Suprapubic skin (tissue), 4 donors: Measurements from ENCODE around the gene PRXL2B. TPM values are rescaled to one million over a fixed set of nuclear protein-coding genes. Genes with fewer than 3 reads are reported as not detected.

Experiments used
- DNase-seq, 2 donors: peaks; one replicate each; pipeline ENCODE4 v3.0.0-alpha.2; 2019; ENCODE audit warnings: low spot score in 2 of 2
- H3K27ac ChIP-seq: fragments of 200-600 bp; sonication (generic); one replicate; pipeline ENCODE4 v1.5.1; 2019
- H3K27me3 ChIP-seq: fragments of 200-600 bp; sonication (generic); one replicate; pipeline ENCODE4 v1.5.1; 2019
- H3K36me3 ChIP-seq: fragments of 200-600 bp; sonication (generic); one replicate; pipeline ENCODE4 v1.5.1; 2019
- H3K4me1 ChIP-seq: fragments of 200-600 bp; sonication (generic); one replicate; pipeline ENCODE4 v1.5.1; 2019
- H3K4me3 ChIP-seq: fragments of 200-600 bp; sonication (generic); one replicate; pipeline ENCODE4 v1.5.1; 2019; ENCODE audit warnings: mild to moderate bottlenecking
- H3K9me3 ChIP-seq: fragments of 200-600 bp; sonication (generic); one replicate; pipeline ENCODE4 v1.5.1; 2019
- CTCF ChIP-seq, 2 donors: fragments of 200-600 bp in 1 of 2; fragments of 450-650 bp in 1 of 2; sonication (generic) in 1 of 2; IDR thresholded peaks; one replicate each; pipeline ENCODE4 v1.5.1; 2016 to 2019; ENCODE audit warnings: antibody characterized with exemption in 2 of 2, mild to moderate bottlenecking in 1 of 2, moderate library complexity in 1 of 2
- EP300 ChIP-seq: sonication (generic); formaldehyde crosslinking; IDR thresholded peaks from one replicate; pipeline ENCODE4 v1.6.1; 2017; ENCODE audit warnings: antibody characterized with exemption
- POLR2A ChIP-seq, 2 donors: fragments of 450-650 bp; IDR thresholded peaks; one replicate each; pipeline ENCODE4 v1.6.1; 2017; ENCODE audit warnings: antibody characterized with exemption in 2 of 2, mild to moderate bottlenecking in 2 of 2, moderate library complexity in 2 of 2
- POLR2AphosphoS5 ChIP-seq, 3 donors: sonication (generic); formaldehyde crosslinking; IDR thresholded peaks; one replicate each; pipeline ENCODE4 v1.6.1; 2017; ENCODE audit warnings: antibody characterized with exemption in 3 of 3
- WGBS: methylation state at CpG from one replicate; pipeline ENCODE4 v1.1.5; 2018; 5-methylcytosine and 5-hydroxymethylcytosine counted together
- total RNA-seq, 4 donors: library from RNA; depleted of rRNA; stranded (reverse); fragments of >200 nt; gene quantifications; one replicate each; pipeline ENCODE4 v1.1.0, GENCODE V29; 2016

Gene PRXL2B
- total RNA-seq, 4 donors from 2014 or later, result 9.7 to 16.3 (median 10.7) TPM

- Histone ChIP-seq H3K4me3 (no peak overlapping the region), H3K27ac (no peak overlapping the region), H3K4me1 (peaks cover 6% of the 10 kb centered on the region), H3K36me3 (no peaks in the 10 kb centered on the region), H3K27me3 (peaks cover 59% of the 10 kb centered on the region), H3K9me3 (no peaks in the 10 kb centered on the region)
- no peak for TF ChIP-seq POLR2AphosphoS5 (IDR thresholded peaks at IDR 0.05)
- WGBS, result no CpG with 5 or more reads among the region's 8 CpGs
- no peak for DNase-seq
These were observed 47.4 kb downstream of the PRXL2B start for GRCh38 chr1:2633936-2634491.

- DNase-seq, result no peak
- Histone ChIP-seq H3K27ac (no peak overlapping the region), H3K27me3 (peaks cover 50% of the 10 kb centered on the region), H3K36me3 (no peaks in the 10 kb centered on the region), H3K4me1 (peaks cover 3% of the 10 kb centered on the region), H3K4me3 (no peak overlapping the region), H3K9me3 (no peaks in the 10 kb centered on the region)
- WGBS, result no CpG with 5 or more reads among the region's 10 CpGs
- TF ChIP-seq CTCF (IDR thresholded peaks at IDR 0.05) (no peak), POLR2A (IDR thresholded peaks at IDR 0.05) (no peak), EP300 (no peak), POLR2AphosphoS5 (IDR thresholded peaks at IDR 0.05) (no peak)
These were observed 48.9 kb downstream of the PRXL2B start for GRCh38 chr1:2635361-2636010.

- peak in 1 of 2 donors; percentile 61 for DNase-seq
- no peaks in the 10 kb centered on the region for H3K36me3 ChIP-seq
- H3K4me1 ChIP-seq, result peaks cover 10% of the 10 kb centered on the region
- H3K4me3 ChIP-seq, result no peak overlapping the region
- H3K9me3 ChIP-seq, result no peaks in the 10 kb centered on the region
- peaks cover 42% of the 10 kb centered on the region for H3K27me3 ChIP-seq
- TF ChIP-seq CTCF (IDR thresholded peaks at IDR 0.05), result no peak
- TF ChIP-seq POLR2A (IDR thresholded peaks at IDR 0.05), result no peak
- no peak for TF ChIP-seq EP300
- TF ChIP-seq POLR2AphosphoS5 (IDR thresholded peaks at IDR 0.05), result no peak
- H3K27ac ChIP-seq, result no peak overlapping the region
- 42% methylated on average over 7 of the region's 7 CpGs for WGBS
These were observed 50.2 kb downstream of the PRXL2B start for GRCh38 chr1:2636733-2637132.

- Histone ChIP-seq H3K27me3 (peaks cover 34% of the 10 kb centered on the region), H3K36me3 (no peaks in the 10 kb centered on the region), H3K4me1 (peaks cover 18% of the 10 kb centered on the region), H3K9me3 (no peaks in the 10 kb centered on the region), H3K27ac (no peak overlapping the region), H3K4me3 (no peak overlapping the region)
- peak in 1 of 2 donors; percentile 60 for DNase-seq
- no peak for TF ChIP-seq CTCF (IDR thresholded peaks at IDR 0.05)
- no peak for TF ChIP-seq EP300
- TF ChIP-seq POLR2A (IDR thresholded peaks at IDR 0.05), result no peak
- TF ChIP-seq POLR2AphosphoS5 (IDR thresholded peaks at IDR 0.05), result no peak
- WGBS, result 50% methylated on average over 3 of the region's 10 CpGs
These were observed 51.0 kb downstream of the PRXL2B start for GRCh38 chr1:2637442-2638145.

GRCh38 chr1:2638466-2639115 is 52.0 kb downstream of the PRXL2B start:
- DNase-seq, result peak in 1 of 2 donors; percentile 68
- TF ChIP-seq POLR2A (IDR thresholded peaks at IDR 0.05) (no peak), CTCF (IDR thresholded peaks at IDR 0.05) (no peak), POLR2AphosphoS5 (IDR thresholded peaks at IDR 0.05) (no peak), EP300 (no peak)
- WGBS, result 69% methylated on average over 13 of the region's 16 CpGs

More at GRCh38 chr1:2638466-2639115, 52.0 kb downstream of the PRXL2B start:
- H3K4me1 ChIP-seq, result peaks cover 28% of the 10 kb centered on the region
- no peaks in the 10 kb centered on the region for H3K9me3 ChIP-seq
- no peaks in the 10 kb centered on the region for H3K36me3 ChIP-seq
- H3K27ac ChIP-seq, result no peak overlapping the region
- peaks cover 27% of the 10 kb centered on the region for H3K27me3 ChIP-seq
- H3K4me3 ChIP-seq, result no peak overlapping the region
